Activated naive CD8-positive, alpha-beta T cell treated with anti-CD3 and anti-CD28 coated beads, Interleukin-2, amount 10 ng/mL, durations not matched to agents 7 days and 5 days (primary cell): Measurements from ENCODE around the gene PER2. TPM values are rescaled to one million over a fixed set of nuclear protein-coding genes. Genes with fewer than 3 reads are reported as not detected.
"Not testable (repeated sequence)": the region's sequence is repeated elsewhere in the genome, so short reads cannot be mapped to it uniquely, and the experiment has no call there.

Experiments used
- ATAC-seq: fragments of 150-1000 bp; cut with Tn5 transposase; one replicate; pipeline ENCODE4 v1.10.0; 2021; ENCODE audit warnings: low read depth, moderate library complexity
- POLR2A ChIA-PET: fragments of 350-600 bp; sonication (Branson Sonifier 250); formaldehyde crosslinking; loops from one replicate; lab custom pipeline; 2021; ENCODE audit warnings: antibody characterized with exemption; lab: Charles Lee
- DNase-seq: peaks from one replicate; pipeline ENCODE4 v3.0.0; 2021
- H3K27ac Mint-ChIP-seq: one replicate; pipeline ENCODE4 v1.8.0; 2022; ENCODE audit warnings: mild to moderate bottlenecking, mixed read lengths
- H3K27me3 Mint-ChIP-seq: one replicate; pipeline ENCODE4 v1.8.0; 2022; ENCODE audit warnings: mild to moderate bottlenecking, moderate library complexity, mixed read lengths
- H3K36me3 Mint-ChIP-seq: one replicate; pipeline ENCODE4 v1.8.0; 2021; ENCODE audit warnings: mild to moderate bottlenecking, mixed read lengths
- H3K4me1 Mint-ChIP-seq: one replicate; pipeline ENCODE4 v1.8.0; 2021; ENCODE audit warnings: mixed read lengths
- H3K4me3 Mint-ChIP-seq: one replicate; pipeline ENCODE4 v1.8.0; 2022; ENCODE audit warnings: mild to moderate bottlenecking, moderate library complexity, mixed read lengths
- H3K9me3 Mint-ChIP-seq: one replicate; pipeline ENCODE4 v1.8.0; 2021; ENCODE audit warnings: mixed read lengths
- total RNA-seq, 2 experiments: library from RNA; stranded (reverse); gene quantifications; one replicate each; pipeline ENCODE4 v1.2.3, GENCODE V29; 2021

The PER2 gene
- 10 to 100 TPM; 13.0 to 13.7 TPM for total RNA-seq

DNA sequence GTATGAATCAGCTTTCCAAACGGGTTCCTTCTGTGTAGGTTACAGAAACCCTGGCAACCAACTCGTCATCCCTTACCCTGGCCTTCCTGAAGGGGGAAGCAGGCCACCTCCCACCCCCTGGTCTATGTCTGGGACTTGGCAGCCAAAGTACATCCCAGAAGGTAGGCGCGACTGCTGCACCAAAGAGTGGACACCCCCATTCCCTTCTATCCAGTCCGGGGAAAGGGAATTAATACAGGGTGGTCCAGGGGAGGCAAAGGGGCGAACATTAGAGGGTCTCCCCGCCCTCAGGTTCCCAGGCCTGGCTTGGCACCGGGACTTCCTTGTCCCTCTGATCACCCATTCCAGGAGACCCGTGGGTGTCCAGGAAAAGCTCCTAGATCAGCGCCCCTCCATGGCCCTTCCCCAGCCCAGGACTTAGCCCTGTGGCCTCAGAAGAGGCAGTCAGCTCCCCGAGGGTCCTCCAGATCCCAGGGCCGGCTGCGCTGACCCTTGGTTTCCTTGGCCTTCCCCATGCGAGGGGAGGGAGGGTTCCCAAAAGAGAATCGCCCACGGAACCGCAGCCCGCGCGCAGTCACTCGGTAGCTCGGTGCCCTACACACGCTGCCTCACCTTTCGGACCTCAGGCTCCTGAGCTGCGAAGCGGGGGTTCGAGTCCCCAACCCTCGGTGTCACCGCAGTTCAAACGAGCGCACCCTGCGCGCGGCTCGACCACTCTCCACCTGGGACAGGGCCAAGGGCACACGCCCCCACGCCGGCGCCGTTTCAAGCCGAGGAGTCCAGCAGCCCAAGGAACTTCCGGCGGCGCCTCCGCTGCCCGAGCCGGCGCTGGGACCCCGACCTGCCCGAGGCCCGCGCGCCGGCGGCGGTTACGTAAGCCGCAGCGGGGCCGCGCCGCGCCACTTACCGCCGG is at the start of gene PER2:
Gene PER2, minus strand, starts transcription at position 874 of the 913 bp plus-strand sequence. CDS start 10,674 bp downstream, outside the sequence.
- Mint-ChIP-seq H3K36me3 (peaks cover 2% of the 10 kb centered on the region), H3K27ac (peak within 1 kb of the TSS; percentile 99), H3K27me3 (no peaks in the 10 kb centered on the region), H3K9me3 (no peaks in the 10 kb centered on the region), H3K4me3 (peak within 1 kb of the TSS; percentile 95), H3K4me1 (peaks cover 22% of the 10 kb centered on the region)
- POLR2A ChIA-PET, result interaction anchor here (1.0 to 1.3 kb wide), 4 partner anchors 9 to 228 kb away, joined by 3 read pairs; partner anchors contain the start of gene SCLY
- ATAC-seq, result peak; percentile 27
- DNase-seq, result peak; percentile 49

- H3K27me3 Mint-ChIP-seq, result no peaks in the 10 kb centered on the region
- DNase-seq (no peak), ATAC-seq (no peak)
- no peak overlapping the region for H3K4me3 Mint-ChIP-seq
- POLR2A ChIA-PET, result no interaction called here
- H3K9me3 Mint-ChIP-seq, result no peaks in the 10 kb centered on the region
- peaks cover 6% of the 10 kb centered on the region for H3K4me1 Mint-ChIP-seq
- H3K27ac Mint-ChIP-seq, result no peak overlapping the region
- H3K36me3 Mint-ChIP-seq, result peaks cover 2% of the 10 kb centered on the region
Measured at GRCh38 chr2:238337846-238338245, 49.4 kb upstream of the PER2 start.

- H3K27ac Mint-ChIP-seq, result no peak overlapping the region
- H3K9me3 Mint-ChIP-seq, result no peaks in the 10 kb centered on the region
- no peak for DNase-seq
- H3K4me3 Mint-ChIP-seq, result no peak overlapping the region
- POLR2A ChIA-PET, result no interaction called here
- ATAC-seq, result no peak
- peaks cover 2% of the 10 kb centered on the region for H3K36me3 Mint-ChIP-seq
- H3K27me3 Mint-ChIP-seq, result no peaks in the 10 kb centered on the region
- peaks cover 6% of the 10 kb centered on the region for H3K4me1 Mint-ChIP-seq
Measured at GRCh38 chr2:238336793-238337444, 48.5 kb upstream of the PER2 start.

DNA sequence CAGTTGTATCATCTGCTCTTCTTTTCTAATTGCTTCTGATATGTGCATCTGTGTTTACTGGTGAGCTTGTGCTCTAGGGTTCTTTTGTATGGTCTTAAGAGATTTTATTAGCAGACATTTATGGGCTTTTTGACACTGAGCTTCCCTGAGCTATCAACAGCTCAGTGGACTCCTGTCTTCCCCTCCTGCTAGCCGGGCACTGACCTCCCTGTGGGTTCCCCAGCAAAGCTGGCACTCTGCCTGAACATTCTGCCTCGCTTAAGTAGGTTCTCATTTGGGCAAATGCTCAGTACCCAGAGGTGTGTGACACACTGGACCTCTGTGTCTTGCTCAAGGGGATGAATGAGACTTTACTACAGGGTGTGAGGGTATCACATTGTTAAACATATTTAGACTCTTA is 47.7 kb upstream of the PER2 start:
- no peaks in the 10 kb centered on the region for H3K9me3 Mint-ChIP-seq
- no peak overlapping the region for H3K27ac Mint-ChIP-seq
- DNase-seq (no peak), ATAC-seq (no peak)
- no peak overlapping the region for H3K4me3 Mint-ChIP-seq
- POLR2A ChIA-PET, result interaction anchor here (0.7 kb wide), 1 partner anchor 773 kb away, joined by 3 read pairs; no protein-coding TSS in a partner anchor
- no peaks in the 10 kb centered on the region for H3K27me3 Mint-ChIP-seq
- peaks cover 6% of the 10 kb centered on the region for H3K4me1 Mint-ChIP-seq
- H3K36me3 Mint-ChIP-seq, result peaks cover 2% of the 10 kb centered on the region

- H3K9me3 Mint-ChIP-seq, H3K4me3 Mint-ChIP-seq, H3K4me1 Mint-ChIP-seq, DNase-seq, H3K27me3 Mint-ChIP-seq, H3K27ac Mint-ChIP-seq, ATAC-seq, H3K36me3 Mint-ChIP-seq: not testable (repeated sequence)
- POLR2A ChIA-PET, result interaction anchor here (0.7 kb wide), 1 partner anchor 773 kb away, joined by 3 read pairs; no protein-coding TSS in a partner anchor
Measured at GRCh38 chr2:238335591-238335990, 47.2 kb upstream of the PER2 start.

GRCh38 chr2:238334885-238335284 is 46.5 kb upstream of the PER2 start:
- Mint-ChIP-seq H3K9me3 (no peaks in the 10 kb centered on the region), H3K4me1 (peaks cover 6% of the 10 kb centered on the region), H3K36me3 (peaks cover 3% of the 10 kb centered on the region), H3K4me3 (no peak overlapping the region), H3K27me3 (no peaks in the 10 kb centered on the region), H3K27ac (no peak overlapping the region)
- ATAC-seq (no peak), DNase-seq (no peak)
- POLR2A ChIA-PET, result no interaction called here

DNA sequence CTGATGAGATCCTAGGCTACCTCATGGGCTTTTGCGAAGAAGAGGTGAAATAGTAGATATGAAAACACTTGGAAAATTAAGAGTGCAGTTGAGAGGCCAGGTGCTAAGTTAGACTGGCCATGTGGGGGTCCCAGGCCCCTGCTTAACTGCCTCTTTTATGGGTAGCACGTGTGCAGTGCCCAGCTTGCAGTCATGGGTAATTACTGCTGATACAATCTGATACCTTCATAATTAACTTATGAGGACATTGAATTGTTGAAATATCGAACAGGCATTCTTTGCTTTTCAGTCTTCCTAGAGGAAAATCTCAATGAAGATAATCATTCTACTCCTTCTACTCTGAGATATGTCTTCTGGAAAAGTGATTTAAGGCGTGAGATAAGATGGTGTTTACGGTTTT is 43.5 kb upstream of the PER2 start:
- ATAC-seq, result no peak
- Mint-ChIP-seq H3K36me3 (peaks cover 21% of the 10 kb centered on the region), H3K4me1 (peaks cover 2% of the 10 kb centered on the region), H3K27me3 (no peaks in the 10 kb centered on the region), H3K27ac (no peak overlapping the region), H3K9me3 (no peaks in the 10 kb centered on the region), H3K4me3 (no peak overlapping the region)
- no peak for DNase-seq
- POLR2A ChIA-PET, result no interaction called here

DNA sequence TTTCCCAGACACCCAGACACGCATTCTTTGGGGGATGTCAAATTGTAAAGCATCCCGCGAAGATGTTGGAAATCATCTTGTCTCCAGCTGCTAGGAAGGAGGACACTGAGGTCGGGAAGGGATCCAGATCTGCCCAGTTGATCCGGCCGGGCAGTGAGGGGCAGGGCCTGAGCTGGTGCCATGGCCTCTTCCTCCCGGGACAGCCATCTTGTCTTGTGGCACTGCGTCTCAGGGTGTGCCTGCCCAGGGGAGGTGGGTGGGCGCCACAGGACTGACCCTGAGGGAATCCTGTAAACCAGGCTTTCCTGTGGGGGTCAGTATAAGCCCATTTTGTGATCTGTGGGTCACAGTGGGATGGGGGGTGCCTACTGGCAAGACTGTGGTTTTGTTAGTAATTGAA is 42.0 kb upstream of the PER2 start:
- Mint-ChIP-seq H3K4me3 (no peak overlapping the region), H3K9me3 (no peaks in the 10 kb centered on the region), H3K4me1 (peaks cover 2% of the 10 kb centered on the region), H3K27me3 (no peaks in the 10 kb centered on the region), H3K36me3 (peaks cover 23% of the 10 kb centered on the region), H3K27ac (no peak overlapping the region)
- DNase-seq (no peak), ATAC-seq (no peak)
- POLR2A ChIA-PET, result no interaction called here

- DNase-seq (no peak), ATAC-seq (no peak)
- Mint-ChIP-seq H3K27me3 (no peaks in the 10 kb centered on the region), H3K4me3 (no peak overlapping the region), H3K27ac (no peak overlapping the region), H3K4me1 (no peaks in the 10 kb centered on the region), H3K36me3 (peaks cover 21% of the 10 kb centered on the region), H3K9me3 (no peaks in the 10 kb centered on the region)
- POLR2A ChIA-PET, result no interaction called here
Measured at GRCh38 chr2:238327751-238328150, 39.3 kb upstream of the PER2 start.

- peaks cover 21% of the 10 kb centered on the region for H3K36me3 Mint-ChIP-seq
Measured at GRCh38 chr2:238326801-238327365, 38.5 kb upstream of the PER2 start.

GRCh38 chr2:238325694-238326093 is 37.3 kb upstream of the PER2 start:
- Mint-ChIP-seq H3K9me3 (no peaks in the 10 kb centered on the region), H3K4me1 (peaks cover 5% of the 10 kb centered on the region), H3K27ac (no peak overlapping the region), H3K27me3 (no peaks in the 10 kb centered on the region), H3K4me3 (no peak overlapping the region), H3K36me3 (peaks cover 21% of the 10 kb centered on the region)
- ATAC-seq (no peak), DNase-seq (no peak)
- POLR2A ChIA-PET, result no interaction called here

More at GRCh38 chr2:238326801-238327365, 38.5 kb upstream of the PER2 start:
- DNase-seq (no peak), ATAC-seq (no peak)
- no peaks in the 10 kb centered on the region for H3K4me1 Mint-ChIP-seq
- no peak overlapping the region for H3K27ac Mint-ChIP-seq
- H3K4me3 Mint-ChIP-seq, result no peak overlapping the region
- POLR2A ChIA-PET, result no interaction called here
- no peaks in the 10 kb centered on the region for H3K27me3 Mint-ChIP-seq
- H3K9me3 Mint-ChIP-seq, result no peaks in the 10 kb centered on the region

DNA sequence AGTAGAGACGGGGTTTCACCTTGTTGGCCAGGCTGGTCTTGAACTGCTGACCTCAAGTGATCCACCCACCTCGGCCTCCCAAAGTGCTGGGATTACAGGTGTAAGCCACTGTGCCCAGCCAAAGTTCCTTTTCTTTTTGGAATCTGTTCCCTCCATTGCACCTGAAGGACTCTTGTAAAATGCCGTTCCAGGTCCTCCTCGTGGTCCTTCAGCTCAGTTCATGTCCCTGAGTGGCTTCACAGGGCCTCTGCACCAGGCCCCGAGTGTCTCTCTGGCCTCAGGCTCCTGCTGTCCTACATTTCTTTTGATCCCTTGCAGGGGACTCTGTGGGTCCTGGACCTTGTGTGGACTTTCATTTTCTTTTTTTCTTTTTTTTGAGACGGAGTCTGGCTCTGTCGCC is 35.8 kb upstream of the PER2 start:
- H3K27ac Mint-ChIP-seq, H3K27me3 Mint-ChIP-seq, H3K9me3 Mint-ChIP-seq, POLR2A ChIA-PET, H3K4me3 Mint-ChIP-seq, ATAC-seq, DNase-seq: not testable (repeated sequence)
- H3K4me1 Mint-ChIP-seq, result peaks cover 10% of the 10 kb centered on the region
- H3K36me3 Mint-ChIP-seq, result peaks cover 19% of the 10 kb centered on the region

DNA sequence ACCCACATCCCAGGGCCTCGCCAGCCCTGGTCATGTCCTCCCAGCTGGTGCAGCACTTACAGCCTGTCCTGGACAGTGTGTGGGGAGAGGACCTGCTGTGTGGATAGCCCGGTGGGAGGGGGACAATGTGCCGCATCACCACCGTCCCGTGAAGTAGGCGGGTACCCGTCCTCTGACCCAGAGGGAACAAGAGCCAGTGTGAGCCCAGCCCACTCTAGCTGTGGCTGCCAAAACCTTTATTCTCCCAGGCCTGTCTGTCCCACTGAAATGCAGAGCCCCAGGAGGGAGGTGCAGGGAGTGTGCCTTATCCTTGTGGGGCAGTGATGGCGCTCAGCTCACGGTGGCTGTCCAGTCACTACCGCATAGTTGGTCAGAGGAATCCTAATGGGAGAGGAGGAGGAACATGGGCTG is 33.6 kb upstream of the PER2 start:
- no peak for DNase-seq

More for the DNA sequence above, 33.6 kb upstream of the PER2 start:
- POLR2A ChIA-PET, result no interaction called here
- Mint-ChIP-seq H3K4me3 (peak overlapping the region; percentile 78), H3K27me3 (peaks cover 9% of the 10 kb centered on the region), H3K4me1 (peaks cover 10% of the 10 kb centered on the region), H3K36me3 (peaks cover 3% of the 10 kb centered on the region), H3K9me3 (no peaks in the 10 kb centered on the region), H3K27ac (no peak overlapping the region)
- ATAC-seq, result no peak
